Sigmoid colon (tissue), 7 donors: Measurements from ENCODE around the gene NCOA7. TPM values are rescaled to one million over a fixed set of nuclear protein-coding genes. Genes with fewer than 3 reads are reported as not detected.

ENCODE experiments used
- DNase-seq: peaks from one replicate; pipeline ENCODE4 v3.0.0-alpha.2; 2019
- H3K27ac ChIP-seq, 4 donors: fragments of 200-600 bp; sonication (generic); one replicate each; pipeline ENCODE4 v1.5.1; 2016 to 2019; ENCODE audit warnings: mild to moderate bottlenecking in 1 of 4
- H3K27me3 ChIP-seq, 3 donors: fragments of 200-600 bp; sonication (generic); one replicate each; pipeline ENCODE4 v1.5.1; 2019; ENCODE audit warnings: mild to moderate bottlenecking in 1 of 3
- H3K36me3 ChIP-seq, 4 donors: fragments of 200-600 bp; sonication (generic); one replicate each; pipeline ENCODE4 v1.5.1; 2016 to 2019
- H3K4me1 ChIP-seq, 4 donors: fragments of 200-600 bp; sonication (generic); one replicate each; pipeline ENCODE4 v1.5.1; 2017 to 2019
- H3K4me3 ChIP-seq, 4 donors: fragments of 200-600 bp; sonication (generic); one replicate each; pipeline ENCODE4 v1.5.1; 2017 to 2019; ENCODE audit warnings: mild to moderate bottlenecking in 2 of 4, moderate library complexity in 1 of 4
- H3K9me3 ChIP-seq, 4 donors: fragments of 200-600 bp in 3 of 4; sonication (generic) in 3 of 4; one replicate each; pipeline versions ENCODE4 v1.5.1 to v1.6.1; 2013 to 2019
- CTCF ChIP-seq, 4 experiments: fragments of 450-650 bp in 3 of 4; fragments of 200-600 bp in 1 of 4; IDR thresholded peaks; one replicate each; pipeline ENCODE4 v1.5.1; 2016 to 2019; ENCODE audit warnings: antibody characterized with exemption in 4 of 4, mild to moderate bottlenecking in 3 of 4, moderate library complexity in 2 of 4
- EP300 ChIP-seq, 4 donors: sonication (generic); formaldehyde crosslinking; IDR thresholded peaks; one replicate each; pipeline ENCODE4 v1.6.1; 2017; ENCODE audit warnings: antibody characterized with exemption in 4 of 4
- POLR2A ChIP-seq, 2 donors: fragments of 450-650 bp; IDR thresholded peaks; one replicate each; pipeline ENCODE4 v1.6.1; 2016; ENCODE audit warnings: antibody characterized with exemption in 2 of 2, mild to moderate bottlenecking in 2 of 2, moderate library complexity in 2 of 2
- POLR2AphosphoS5 ChIP-seq, 4 donors: sonication (generic); formaldehyde crosslinking; IDR thresholded peaks; one replicate each; pipeline ENCODE4 v1.6.1; 2017; ENCODE audit warnings: antibody characterized with exemption in 4 of 4
- WGBS, 2 donors: extraction: QIAGEN DNeasy Blood & Tissue Kit; methylation state at CpG; one replicate each; pipeline ENCODE4 v1.1.7; 2013; 5-methylcytosine and 5-hydroxymethylcytosine counted together
- intact Hi-C: fragments of 100-400 bp; cut with DNase I; formaldehyde crosslinking; loops from one replicate; pipeline ENCODE4 v1.15.1; 2023
- polyA plus RNA-seq, 3 donors: library from polyadenylated mRNA; stranded (reverse); fragments of 200-250 nt; gene quantifications; one replicate each; pipeline ENCODE4 v1.2.3, GENCODE V29; 2013
- total RNA-seq, 4 donors: library from RNA; depleted of rRNA; stranded (reverse); fragments of >200 nt; gene quantifications; one replicate each; pipeline ENCODE4 v1.1.0, GENCODE V29; 2016
- donor health status: healthy with polysubstance abuse.
- donor health status: Bipolar disorder and iron deficiency.
- donor health status: healthy.

Gene NCOA7
- total and polyA plus RNA-seq, 7 donors: 15.6 to 48.3 (median 27.5) TPM

GRCh38 chr6:125747589-125748405 lies 43.0 kb upstream of the NCOA7 start:
- DNase-seq: peak; percentile 77
- peak overlapping the region; percentile 53 to 74 (median 70) for H3K4me3 ChIP-seq

GRCh38 chr6:125748406-125749172 lies 42.2 kb upstream of the NCOA7 start:
- 0 to 1% methylated on average over 42 of the region's 42 CpGs for WGBS, 2 donors
- peak overlapping the region; percentile 86 to 89 (median 88) for H3K27ac ChIP-seq

More at GRCh38 chr6:125747589-125748405, 43.0 kb upstream of the NCOA7 start:
- Histone ChIP-seq H3K36me3 (no peaks in the 10 kb centered on the region), H3K27me3 (peaks cover 0 to 44% (median 0%) of the 10 kb centered on the region in 3 donors), H3K4me1 (peaks cover 0 to 33% (median 21%) of the 10 kb centered on the region in 4 donors), H3K9me3 (no peaks in the 10 kb centered on the region), H3K27ac (peak overlapping the region; percentile 86 to 89 (median 88))
- 1% methylated on average over 76 of the region's 76 CpGs for WGBS, 2 donors
- TF ChIP-seq POLR2AphosphoS5 (IDR thresholded peaks at IDR 0.05): peak in 1 of 4 donors; percentile 13
- no peak for TF ChIP-seq EP300 (IDR thresholded peaks at IDR 0.05)
- no peak for TF ChIP-seq POLR2A (IDR thresholded peaks at IDR 0.05)
- TF ChIP-seq CTCF (IDR thresholded peaks at IDR 0.05): no peak
- intact Hi-C loops: loop anchor here (2.0 to 10.0 kb wide), 4 partner anchors 33 to 593 kb away; partner anchors contain the start of gene TPD52L1

GRCh38 chr6:125749173-125749864 lies 41.4 kb upstream of the NCOA7 start, which contains the start of gene HEY2:
Gene HEY2, plus strand, starts transcription at chr6:125749632. Its CDS starts 145 bp downstream, at chr6:125749777.
- WGBS, 2 donors: 0% methylated on average over 95 of the region's 95 CpGs
- Histone ChIP-seq H3K27me3 (peaks cover 0 to 44% (median 0%) of the 10 kb centered on the region in 3 donors), H3K36me3 (no peaks in the 10 kb centered on the region), H3K9me3 (no peaks in the 10 kb centered on the region), H3K4me1 (peaks cover 0 to 33% (median 21%) of the 10 kb centered on the region in 4 donors), H3K27ac (peak within 1 kb of the TSS; percentile 86 to 89 (median 88)), H3K4me3 (peak within 1 kb of the TSS; percentile 53 to 74 (median 70))
- peak; percentile 96 for DNase-seq
- intact Hi-C loops: loop anchor here (2.0 to 10.0 kb wide), 4 partner anchors 31 to 595 kb away; partner anchors contain the start of gene TPD52L1
- peak in 1 of 4 experiments; percentile 28 for TF ChIP-seq CTCF (IDR thresholded peaks at IDR 0.05)
- TF ChIP-seq POLR2AphosphoS5 (IDR thresholded peaks at IDR 0.05): peak; percentile 58 to 77 (median 68)
- TF ChIP-seq EP300 (IDR thresholded peaks at IDR 0.05): peak in 1 of 4 donors; percentile 40
- peak in 1 of 2 donors; percentile 17 for TF ChIP-seq POLR2A (IDR thresholded peaks at IDR 0.05)

More at GRCh38 chr6:125748406-125749172, 42.2 kb upstream of the NCOA7 start:
- DNase-seq: no peak
- no peak for TF ChIP-seq EP300 (IDR thresholded peaks at IDR 0.05)
- peak in 2 of 4 donors; percentile 46 to 62 for TF ChIP-seq POLR2AphosphoS5 (IDR thresholded peaks at IDR 0.05)
- TF ChIP-seq POLR2A (IDR thresholded peaks at IDR 0.05): no peak
- TF ChIP-seq CTCF (IDR thresholded peaks at IDR 0.05): no peak
- Histone ChIP-seq H3K9me3 (no peaks in the 10 kb centered on the region), H3K4me3 (peak overlapping the region; percentile 53 to 74 (median 70)), H3K4me1 (peaks cover 0 to 33% (median 21%) of the 10 kb centered on the region in 4 donors), H3K27me3 (peaks cover 0 to 44% (median 0%) of the 10 kb centered on the region in 3 donors), H3K36me3 (no peaks in the 10 kb centered on the region)
- intact Hi-C loops: loop anchor here (2.0 to 10.0 kb wide), 4 partner anchors 32 to 594 kb away; partner anchors contain the start of gene TPD52L1
